GM19468 (cell line): Measurements from ENCODE around the gene IMPG2.

Experiments used
- ATAC-seq: cut with Tn5 transposase; IDR thresholded peaks from one replicate; pipeline ENCODE4 v1.9.1; 2021; ENCODE audit warnings: mild to moderate bottlenecking, moderate library complexity, moderate number of reproducible peaks; ENCODE audit not compliant: unreplicated experiment; ENCODE audit errors: extremely low read depth

The IMPG2 gene

DNA sequence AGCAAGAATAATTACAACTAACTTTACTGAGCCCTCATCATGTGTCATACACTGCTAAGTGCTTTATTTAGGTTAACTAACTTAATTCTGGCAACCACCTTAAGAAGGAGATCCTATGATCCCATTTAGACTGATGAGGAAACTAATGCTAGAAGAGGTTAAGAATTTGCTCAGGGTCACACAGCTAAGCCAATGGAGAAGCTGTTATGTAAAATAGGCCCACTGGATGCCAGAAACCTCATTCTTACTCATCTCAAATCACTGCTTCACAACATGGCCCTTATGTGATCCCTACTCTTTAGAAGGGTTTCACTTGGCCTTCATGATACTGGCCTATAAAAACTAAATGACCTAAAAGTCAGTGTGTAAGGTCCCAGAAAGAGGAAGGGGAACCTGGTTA is 41.2 kb downstream of the IMPG2 start:
- ATAC-seq, result no peak

DNA sequence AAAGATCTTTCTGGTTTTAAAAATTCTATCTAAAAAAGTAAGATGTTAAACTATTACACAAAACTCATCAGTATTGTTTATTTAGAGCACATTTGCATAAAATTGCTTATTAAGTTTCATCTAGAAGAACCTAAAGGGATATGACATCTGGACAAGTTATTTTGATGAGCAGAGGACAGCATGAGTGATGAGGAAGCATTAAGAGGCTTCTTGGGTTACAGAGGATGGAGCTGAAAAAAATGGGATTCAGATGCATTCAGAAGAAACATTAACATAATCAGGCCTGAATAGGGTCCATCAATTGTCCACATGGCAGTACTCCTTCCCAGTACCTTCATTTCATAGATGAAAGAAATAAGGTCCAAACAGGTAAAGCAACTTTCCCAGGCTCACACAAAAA is 41.6 kb downstream of the IMPG2 start:
- ATAC-seq, result no peak

DNA sequence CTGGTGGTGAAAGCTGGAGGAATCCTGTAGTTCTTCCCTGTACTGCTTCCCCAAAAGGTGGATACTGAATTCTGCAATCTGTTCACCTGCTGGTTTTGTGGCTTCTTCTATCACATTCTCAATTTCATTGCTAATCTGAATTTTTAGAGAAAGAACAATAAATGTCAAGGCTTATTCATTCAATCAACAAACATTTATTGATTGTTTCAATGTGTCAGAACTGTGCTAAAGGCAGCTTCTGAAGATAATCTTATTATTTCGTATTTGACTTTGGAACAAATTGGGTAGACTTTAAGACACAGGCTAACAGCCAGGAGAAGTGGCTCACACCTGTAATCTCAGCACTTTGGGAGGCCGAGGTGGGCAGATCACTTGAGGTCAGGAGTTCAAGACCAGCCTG is 46.8 kb downstream of the IMPG2 start:
- ATAC-seq, result no peak

DNA sequence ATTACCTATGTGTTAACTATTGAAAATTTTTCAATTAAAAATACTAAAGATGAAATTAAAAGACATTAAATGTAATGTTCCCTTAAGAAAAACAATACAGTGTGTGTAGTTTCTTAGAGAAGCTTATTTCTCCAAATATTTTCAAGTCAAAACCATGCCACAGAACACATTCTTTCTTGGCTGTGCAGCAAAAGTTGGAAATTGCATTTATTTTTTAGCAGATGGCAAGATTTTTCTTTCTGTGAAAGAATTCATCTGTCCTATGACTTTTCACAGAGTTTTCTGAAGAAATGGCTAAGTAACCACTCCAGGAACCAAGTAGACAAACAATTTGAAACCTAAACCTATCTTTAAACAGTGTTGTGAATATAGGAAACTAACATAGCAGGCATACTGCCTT is 47.2 kb downstream of the IMPG2 start:
- no peak for ATAC-seq

DNA sequence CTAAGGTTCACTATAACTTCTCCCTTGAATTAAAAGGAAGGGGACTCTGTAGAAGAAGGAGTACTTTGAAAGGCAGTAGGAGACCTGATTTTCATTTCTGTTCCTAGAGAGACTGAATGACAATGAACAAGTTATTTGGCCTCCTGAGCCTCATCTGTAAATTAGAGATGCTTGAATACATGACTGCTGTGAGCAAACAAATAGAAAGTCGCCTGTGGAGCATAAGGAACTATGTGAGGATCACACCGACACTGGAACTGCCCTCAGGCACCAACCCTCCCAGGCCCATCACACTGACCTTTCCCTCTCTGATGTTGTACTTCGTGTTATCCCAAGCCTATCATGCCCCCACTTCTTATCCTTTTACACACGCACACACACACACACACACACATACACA is 48.6 kb downstream of the IMPG2 start:
- no peak for ATAC-seq

DNA sequence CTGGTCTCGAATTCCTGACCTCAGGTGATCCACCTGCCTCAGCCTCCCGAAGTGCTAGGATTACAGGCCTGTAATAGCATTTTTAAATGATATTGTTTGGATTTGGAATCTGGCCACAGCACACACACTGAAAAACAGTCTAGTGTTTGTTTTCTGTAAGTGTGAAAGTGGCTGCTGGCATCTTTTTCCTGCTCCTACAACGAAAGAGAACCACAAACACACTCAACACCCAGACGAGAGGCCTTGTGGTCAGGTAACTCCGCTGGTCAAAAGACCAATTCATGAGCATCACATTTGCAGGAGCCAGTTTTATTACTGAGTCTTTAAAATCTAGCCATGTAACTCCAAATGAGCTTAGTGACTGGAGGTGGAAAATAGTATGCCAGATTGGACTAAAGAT is 50.2 kb downstream of the IMPG2 start:
- ATAC-seq, result no peak

DNA sequence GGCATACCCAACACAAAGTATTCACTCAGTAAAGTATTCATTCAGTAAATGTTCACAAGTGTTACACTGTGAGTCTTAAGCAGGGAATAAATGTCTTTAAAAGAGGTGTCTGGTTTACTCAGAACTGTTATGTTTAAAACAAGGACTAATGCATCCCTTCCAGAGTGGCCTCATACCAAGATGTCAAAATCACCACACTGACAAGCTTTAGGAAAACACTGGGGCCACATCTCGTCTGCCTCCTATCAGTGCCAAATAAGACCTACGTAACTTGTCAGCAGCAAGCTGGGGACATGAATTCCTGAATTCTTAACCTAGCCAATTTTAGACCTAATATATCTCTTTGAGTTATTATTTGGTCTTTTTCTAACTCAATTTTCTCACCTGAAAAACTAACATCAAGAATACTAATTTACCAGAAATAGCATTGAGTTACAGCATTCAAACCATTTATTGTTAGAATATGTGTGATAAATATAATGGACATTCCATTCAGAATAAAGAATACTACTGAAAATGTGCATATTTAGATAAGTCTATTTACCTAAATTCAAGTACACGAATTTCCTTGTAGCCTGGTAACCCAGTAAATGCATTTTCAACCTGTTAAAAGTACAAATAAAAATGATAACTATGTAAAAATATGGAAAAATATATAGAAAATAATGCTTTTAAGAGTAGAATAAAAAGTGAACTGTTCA is 51.3 kb downstream of the IMPG2 start:
- no peak for ATAC-seq

DNA sequence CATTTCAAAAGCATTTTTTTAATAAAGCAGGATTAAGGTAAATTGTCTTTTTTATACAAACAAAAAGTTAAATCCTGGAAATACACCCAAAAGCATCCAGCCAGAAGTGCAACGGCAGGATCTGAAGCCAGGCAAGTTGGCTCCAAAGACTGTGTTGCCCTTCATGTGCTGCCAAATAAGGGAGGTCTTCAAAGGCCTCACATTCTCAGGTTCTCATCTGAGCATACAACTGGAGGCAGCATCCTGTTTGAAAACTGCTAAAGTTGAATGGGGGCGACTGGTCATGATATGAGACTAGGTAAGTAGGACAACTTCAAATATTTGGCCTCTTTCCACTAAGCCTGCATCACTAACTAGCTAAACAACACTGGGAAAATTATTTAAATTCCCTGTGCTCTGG is 52.2 kb downstream of the IMPG2 start:
- no peak for ATAC-seq

DNA sequence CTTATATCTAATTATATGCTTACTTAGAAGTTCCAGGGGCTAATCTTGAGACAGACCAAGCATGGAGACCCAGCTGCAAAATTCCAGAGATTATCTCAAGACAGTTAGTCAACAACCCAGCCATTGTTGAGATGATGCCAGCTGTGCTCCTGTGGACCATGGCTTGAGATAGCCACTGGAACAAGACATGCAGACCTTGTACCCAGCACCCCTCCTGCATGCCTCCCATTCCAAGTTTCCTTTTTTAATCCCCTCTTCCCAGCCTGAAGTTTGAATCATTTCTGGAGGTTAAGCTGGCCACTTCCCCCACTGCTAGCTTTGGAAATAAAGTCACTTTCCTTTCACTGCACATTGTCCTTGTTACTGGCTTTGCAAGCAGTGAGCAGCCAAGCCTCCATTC is 53.8 kb downstream of the IMPG2 start:
- ATAC-seq, result no peak

DNA sequence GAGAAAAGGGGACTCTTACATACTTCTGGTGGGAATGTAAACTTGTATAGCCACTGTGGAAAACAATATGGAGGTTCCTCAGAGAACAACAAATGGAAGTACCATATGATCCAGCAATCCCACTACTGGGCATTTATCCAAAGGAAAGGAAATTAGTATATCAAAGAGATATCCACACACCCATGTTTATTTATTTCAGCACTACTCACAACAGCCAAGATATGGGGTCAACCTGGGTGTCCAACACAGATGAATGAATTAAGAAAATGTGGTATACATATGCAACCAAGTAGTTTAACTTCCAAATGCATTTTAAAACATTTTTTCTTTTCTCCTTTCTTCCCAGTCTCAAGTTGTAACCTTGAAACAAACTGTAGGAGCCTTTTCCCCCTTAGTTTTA is 54.3 kb downstream of the IMPG2 start:
- ATAC-seq, result no peak

DNA sequence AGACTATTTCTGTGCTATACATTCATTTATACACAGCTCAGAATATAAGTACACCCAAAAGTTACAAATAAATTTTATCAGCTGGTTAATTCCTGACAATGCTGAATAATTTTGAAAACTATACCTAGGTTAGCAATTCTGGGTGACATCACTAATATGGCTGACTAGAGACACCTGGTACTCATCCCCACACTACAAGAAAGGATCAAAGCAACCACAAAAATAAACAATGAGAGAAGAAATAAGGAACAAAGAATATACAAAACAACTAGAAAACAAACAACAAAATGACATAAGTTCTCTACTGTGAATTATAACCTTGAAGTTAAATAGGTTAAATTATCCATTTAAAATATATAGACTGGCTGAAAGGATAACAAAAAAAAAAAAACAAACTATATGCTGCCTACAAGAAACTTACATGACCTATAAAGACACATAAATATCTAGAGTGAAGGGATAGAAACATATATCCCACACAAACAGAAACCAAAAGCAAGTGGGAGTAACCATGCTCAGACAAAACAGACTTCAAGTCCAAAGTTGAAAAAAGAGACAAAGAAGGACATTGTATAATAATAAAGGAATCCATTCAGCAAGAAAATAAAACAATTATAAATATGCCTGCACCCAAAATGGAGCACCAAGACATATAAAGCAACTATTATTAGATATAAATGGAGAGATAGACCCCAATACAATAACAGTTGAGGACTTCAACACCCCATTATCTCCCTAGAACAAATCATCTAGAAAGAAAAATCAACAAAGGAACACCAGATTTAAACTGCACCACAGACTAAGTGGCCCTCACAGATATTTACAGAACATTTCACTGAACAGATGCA is 57.8 kb downstream of the IMPG2 start:
- ATAC-seq, result peak; percentile 51

DNA sequence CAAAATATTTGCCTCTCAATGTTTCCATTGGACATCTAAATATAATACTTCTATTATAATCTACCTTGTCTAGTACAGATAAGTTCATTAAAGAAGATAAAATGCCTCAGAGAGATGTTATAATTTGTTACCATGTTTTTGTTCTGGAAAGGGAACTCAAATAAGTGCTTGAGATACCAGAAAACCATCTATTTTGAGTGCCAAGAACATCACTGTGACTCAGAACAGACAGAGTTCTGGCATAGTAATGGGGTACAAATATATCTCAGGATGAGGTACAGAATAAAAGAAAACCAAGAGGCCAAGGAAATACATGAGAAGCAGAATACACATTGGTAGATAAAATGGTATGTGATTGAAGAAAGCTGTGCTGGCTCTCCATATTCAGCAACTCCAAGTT is 58.9 kb downstream of the IMPG2 start:
- ATAC-seq, result no peak

DNA sequence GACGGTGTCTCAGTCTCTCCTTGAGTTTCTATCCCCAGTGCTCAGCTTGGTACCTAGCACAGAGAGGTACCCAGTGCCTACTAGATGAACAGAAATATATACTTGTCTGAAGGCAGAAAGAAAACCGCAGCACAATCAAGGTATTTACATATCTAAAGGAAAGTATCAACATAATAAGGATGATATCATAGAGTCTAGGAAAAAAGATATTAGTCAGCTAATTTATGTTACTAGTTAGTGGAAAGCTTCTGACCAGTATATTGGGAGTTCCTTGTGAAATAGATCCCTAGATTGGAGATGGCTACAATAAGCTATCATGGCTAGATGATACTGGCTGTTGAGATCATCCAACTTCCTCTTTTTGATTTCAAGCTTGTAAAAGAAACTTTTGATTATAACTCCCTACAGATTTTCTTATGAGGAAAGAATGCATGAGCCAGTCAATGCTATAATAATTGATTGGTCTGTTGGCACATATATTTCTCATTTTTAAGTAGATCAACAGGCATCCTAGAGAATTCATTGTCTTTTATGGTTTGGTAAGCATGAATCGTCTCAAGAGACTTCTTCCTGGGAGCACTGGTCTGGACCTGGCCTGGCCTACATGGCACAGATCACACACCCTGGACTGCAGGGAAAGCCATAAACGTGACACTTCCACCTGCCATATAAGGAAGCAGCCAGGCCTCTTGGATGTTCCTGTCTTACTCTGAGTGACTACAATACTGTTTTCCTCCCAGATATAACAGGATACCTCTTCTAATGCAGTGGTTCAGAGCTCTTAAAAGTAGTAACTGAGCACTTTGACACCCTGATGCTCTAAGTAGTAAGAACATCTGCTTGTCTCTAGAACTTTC is 60.7 kb downstream of the IMPG2 start:
- ATAC-seq, result no peak

DNA sequence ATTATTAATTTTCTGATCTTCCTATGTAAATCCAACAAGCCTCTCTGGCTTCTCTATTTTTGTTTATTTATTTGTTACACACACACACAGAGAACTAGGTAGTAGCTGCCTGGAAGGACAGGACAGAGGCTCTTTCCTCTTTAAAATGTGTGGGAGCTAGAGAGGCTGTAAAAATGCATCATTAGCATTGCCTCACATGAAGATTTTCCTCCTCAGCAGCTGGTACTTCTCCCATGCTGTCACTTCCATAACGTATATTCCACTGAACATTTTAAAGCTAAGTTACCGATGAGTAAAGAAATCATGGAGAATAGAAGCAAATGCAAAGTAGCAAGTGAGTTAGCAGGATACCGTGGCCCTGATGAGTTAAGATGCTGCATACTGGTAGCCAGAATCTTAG is 63.9 kb downstream of the IMPG2 start:
- ATAC-seq, result no peak

DNA sequence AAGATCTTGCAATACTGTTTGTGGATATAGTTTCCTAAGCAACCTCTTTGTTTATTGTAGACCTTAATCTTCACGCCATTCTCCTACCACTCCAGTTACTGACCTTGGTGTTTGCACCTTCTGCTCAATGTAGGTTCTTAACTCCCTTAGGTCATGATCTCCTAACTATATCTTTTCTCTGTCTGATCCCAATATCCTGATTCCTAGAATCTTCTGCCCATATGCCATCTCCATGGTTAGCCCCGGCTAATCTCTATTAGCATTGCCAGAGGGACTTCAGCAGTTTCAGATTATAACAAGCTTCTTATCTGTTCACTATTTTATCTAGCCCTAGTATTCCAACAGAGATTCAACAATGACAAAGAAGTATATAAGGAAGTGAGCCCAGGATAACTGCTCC is 64.9 kb downstream of the IMPG2 start:
- no peak for ATAC-seq

DNA sequence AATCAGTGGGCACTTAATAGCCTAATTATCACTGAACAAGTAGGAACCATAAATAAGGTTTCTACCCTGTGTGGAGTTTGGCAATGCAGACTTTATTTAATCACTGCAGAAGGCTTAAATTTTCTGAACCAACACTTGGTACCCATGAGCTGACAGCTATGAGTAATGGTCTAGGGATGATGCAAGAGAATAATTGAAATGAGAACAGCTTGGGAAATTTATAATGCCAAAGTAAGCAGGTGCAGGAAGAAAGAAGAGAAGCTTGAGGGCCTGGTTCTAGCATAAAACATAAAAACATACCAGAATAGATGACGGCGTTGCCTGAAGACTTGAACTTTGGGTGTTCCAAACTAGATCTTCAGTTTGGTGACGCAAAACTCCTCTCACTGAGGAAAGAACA is 67.0 kb downstream of the IMPG2 start:
- no peak for ATAC-seq

DNA sequence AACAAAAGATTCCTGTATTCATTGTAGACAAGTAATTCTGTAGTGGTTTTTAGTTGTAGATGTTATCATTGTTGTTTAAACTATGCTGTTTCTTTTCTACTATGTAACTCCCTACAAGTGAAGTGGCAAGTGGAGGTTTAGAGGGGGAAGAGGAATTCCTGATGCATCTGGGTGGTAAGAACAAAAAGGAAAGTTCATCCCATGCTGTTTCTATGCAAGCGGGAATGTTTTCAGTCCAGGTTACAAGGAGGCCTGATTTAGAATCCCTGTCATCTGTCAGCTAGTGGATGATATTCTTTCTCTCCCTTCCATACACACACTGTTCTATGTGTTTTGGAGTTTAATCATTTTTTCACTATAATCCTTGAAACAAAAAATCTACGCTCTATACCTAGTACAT is 67.4 kb downstream of the IMPG2 start:
- no peak for ATAC-seq

DNA sequence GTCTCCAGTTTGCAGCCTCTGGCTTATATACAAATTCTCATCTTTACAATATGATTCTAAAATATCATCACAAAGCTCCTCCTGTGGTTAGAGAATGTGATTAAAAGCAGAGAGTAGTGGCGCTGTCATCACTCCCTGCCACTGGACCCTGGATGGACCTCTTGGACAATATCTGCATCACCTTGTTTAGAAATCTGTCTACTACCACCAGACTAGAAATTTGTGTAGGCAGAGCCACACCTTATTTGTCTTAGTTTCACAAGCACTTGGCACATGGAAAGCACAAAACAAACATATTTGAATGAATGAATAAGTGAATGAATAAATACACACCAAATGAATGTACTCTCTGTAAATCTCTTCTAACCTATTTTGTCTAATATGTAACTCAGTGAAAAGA is 68.1 kb downstream of the IMPG2 start:
- ATAC-seq, result no peak

DNA sequence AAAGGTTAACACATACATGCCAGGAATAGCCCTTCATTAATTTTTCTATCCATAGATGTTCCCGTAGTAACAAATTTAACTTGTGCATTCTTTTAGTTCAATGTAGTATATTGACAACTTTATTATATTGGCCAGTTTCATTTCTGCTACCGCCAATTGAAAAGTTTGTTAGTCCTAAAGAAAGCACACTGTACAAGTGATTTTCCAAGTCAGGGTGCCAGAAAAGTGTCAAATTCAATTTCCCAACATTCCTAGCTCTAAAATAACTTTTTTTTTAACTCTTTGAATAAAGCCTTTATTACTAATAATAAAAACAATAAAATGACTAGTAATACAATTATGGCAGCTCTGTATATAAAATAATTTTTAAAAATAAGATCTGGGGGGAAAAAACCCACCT is 68.9 kb downstream of the IMPG2 start:
- ATAC-seq, result no peak

DNA sequence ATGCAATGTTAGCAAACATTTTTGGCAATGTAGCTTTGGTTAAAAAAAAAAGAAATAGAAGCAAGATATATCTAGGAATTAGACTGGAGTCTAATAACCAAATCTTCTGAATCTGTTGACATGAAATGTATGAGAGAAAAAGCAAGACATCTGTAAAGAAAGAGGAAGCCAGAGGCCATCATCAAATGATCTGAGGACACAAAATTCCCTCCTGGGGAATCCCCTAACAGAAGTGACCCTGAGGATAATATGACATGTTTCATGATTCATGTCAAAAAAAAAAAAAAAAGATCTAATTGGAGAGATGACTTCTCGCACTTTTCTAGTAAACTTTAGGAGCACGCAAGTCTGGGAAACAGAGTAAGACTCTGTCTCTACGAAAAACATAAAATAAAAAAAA is 70.9 kb downstream of the IMPG2 start:
- ATAC-seq, result no peak

DNA sequence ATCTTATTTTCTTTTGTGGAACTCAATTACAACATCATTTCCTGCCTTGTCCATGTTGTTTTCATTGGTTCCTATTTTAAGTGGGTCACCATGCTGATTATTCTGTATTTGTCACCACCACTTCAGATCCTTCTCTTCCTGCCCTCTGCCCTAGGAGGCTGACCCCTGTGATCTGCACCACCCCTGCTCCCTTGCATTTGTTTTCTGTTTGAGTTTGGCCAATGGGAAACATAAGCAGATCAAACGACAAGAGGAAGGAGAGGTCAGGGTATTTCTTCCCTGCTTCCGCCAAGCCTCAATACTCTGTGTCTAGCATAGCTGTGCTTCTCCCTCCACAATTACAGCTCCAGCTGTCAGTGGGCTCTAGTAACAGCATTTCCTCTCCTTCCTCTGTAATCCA is 71.6 kb downstream of the IMPG2 start:
- ATAC-seq, result no peak
